ENCODE results near the gene GALNT11.
"Not testable (repeated sequence)": the region's sequence is repeated elsewhere in the genome, so short reads cannot be mapped to it uniquely, and the experiment has no call there.

DNA sequence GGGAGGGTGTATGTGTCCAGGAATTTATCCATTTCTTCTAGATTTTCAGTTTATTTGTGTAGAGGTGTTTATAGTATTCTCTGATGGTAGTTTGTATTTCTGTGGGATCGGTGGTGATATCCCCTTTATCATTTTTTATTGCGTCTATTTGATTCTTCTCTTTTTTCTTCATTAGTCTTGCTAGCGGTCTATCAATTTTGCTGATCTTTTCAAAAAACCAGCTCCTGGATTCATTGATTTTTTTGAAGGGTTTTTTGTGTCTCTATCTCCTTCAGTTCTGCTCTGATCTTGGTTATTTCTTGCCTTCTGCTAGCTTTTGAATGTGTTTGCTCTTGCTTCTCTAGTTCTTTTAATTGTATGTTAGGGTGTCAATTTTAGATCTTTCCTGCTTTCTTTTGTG, 37.7 kb downstream of the GALNT11 start:
- TF ChIP-seq, protein P1, sequence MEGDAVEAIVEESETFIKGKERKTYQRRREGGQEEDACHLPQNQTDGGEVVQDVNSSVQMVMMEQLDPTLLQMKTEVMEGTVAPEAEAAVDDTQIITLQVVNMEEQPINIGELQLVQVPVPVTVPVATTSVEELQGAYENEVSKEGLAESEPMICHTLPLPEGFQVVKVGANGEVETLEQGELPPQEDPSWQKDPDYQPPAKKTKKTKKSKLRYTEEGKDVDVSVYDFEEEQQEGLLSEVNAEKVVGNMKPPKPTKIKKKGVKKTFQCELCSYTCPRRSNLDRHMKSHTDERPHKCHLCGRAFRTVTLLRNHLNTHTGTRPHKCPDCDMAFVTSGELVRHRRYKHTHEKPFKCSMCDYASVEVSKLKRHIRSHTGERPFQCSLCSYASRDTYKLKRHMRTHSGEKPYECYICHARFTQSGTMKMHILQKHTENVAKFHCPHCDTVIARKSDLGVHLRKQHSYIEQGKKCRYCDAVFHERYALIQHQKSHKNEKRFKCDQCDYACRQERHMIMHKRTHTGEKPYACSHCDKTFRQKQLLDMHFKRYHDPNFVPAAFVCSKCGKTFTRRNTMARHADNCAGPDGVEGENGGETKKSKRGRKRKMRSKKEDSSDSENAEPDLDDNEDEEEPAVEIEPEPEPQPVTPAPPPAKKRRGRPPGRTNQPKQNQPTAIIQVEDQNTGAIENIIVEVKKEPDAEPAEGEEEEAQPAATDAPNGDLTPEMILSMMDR (IDR thresholded peaks at IDR 0.05; ENCODE audit: low read depth, low read length, missing input control): not testable (repeated sequence)
- TF ChIP-seq RAD21 (IDR thresholded peaks at IDR 0.05): not testable (repeated sequence)
